BE2C (cell line): ENCODE measurements around the gene NBAS.

ENCODE experiments used
- DNase-seq: peaks from one replicate; pipeline ENCODE4 v3.0.0-alpha.2; 2020
- H3K27me3 ChIP-seq: fragments of 250-450 bp; sonication (Bioruptor Pico); 2 replicates; pipeline ENCODE4 v1.5.1; 2020; ENCODE audit warnings: mild to moderate bottlenecking
- H3K36me3 ChIP-seq: fragments of 250-450 bp; sonication (Bioruptor Pico); 2 replicates; pipeline ENCODE4 v1.5.1; 2020; ENCODE audit warnings: mild to moderate bottlenecking
- H3K4me1 ChIP-seq: fragments of 250-450 bp; sonication (Bioruptor Pico); 2 replicates; pipeline ENCODE4 v1.5.1; 2020
- H3K4me3 ChIP-seq: 2 replicates; pipeline ENCODE4 v1.5.1; 2011; ENCODE audit warnings: low read depth, low read length
- H3K9me3 ChIP-seq: fragments of 250-450 bp; sonication (Bioruptor Pico); 2 replicates; pipeline ENCODE4 v1.5.1; 2020
- TF ChIP-seq, protein P1 (sequence below): IDR thresholded peaks from 2 replicates; pipeline ENCODE4 v1.5.1; 2012; ENCODE audit warnings: mild to moderate bottlenecking, low read depth, low read length

NBAS gene

DNA sequence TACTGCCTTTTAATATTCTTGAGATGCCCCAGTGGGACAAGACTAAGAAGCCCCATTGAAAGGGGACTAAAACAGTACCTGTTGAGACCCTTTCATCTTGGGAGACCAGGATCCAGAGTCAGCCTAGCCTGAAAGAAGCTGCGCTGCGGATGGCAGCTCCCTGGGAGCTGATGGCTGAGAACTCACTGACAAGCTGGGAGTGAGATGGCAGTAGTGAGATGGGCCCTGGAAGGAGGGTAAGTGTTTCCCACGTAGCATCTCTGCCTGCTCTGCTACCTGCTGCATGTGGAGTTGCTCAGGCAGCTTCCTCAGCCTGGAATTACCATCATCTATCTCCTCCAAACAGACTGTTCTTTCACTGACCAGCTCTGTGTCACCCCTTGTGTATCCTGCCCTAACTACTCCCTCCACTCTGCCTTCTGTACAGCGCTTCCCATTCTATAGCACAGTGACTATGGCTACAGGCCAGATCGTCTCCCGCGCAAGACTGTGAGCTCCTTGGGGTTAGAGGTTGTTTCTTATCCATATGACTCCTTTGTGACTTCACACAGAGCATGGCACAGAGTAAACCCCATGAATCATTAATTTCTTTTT lies 330.4 kb downstream of the NBAS start:
- 0 out of 2 replicates have a peak, but pooled peaks cover 3% of the 10 kb centered on the region for H3K4me1 ChIP-seq
- no peaks in the 10 kb centered on the region for H3K27me3 ChIP-seq
- no peaks in the 10 kb centered on the region; the same call in 1 of the 2 replicates for H3K36me3 ChIP-seq
- H3K9me3 ChIP-seq: no peaks in the 10 kb centered on the region
- H3K4me3 ChIP-seq: no peak overlapping the region
- DNase-seq: no peak
- TF ChIP-seq, protein P1, sequence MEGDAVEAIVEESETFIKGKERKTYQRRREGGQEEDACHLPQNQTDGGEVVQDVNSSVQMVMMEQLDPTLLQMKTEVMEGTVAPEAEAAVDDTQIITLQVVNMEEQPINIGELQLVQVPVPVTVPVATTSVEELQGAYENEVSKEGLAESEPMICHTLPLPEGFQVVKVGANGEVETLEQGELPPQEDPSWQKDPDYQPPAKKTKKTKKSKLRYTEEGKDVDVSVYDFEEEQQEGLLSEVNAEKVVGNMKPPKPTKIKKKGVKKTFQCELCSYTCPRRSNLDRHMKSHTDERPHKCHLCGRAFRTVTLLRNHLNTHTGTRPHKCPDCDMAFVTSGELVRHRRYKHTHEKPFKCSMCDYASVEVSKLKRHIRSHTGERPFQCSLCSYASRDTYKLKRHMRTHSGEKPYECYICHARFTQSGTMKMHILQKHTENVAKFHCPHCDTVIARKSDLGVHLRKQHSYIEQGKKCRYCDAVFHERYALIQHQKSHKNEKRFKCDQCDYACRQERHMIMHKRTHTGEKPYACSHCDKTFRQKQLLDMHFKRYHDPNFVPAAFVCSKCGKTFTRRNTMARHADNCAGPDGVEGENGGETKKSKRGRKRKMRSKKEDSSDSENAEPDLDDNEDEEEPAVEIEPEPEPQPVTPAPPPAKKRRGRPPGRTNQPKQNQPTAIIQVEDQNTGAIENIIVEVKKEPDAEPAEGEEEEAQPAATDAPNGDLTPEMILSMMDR: no peak

GRCh38 chr2:15226661-15227060 lies 334.5 kb downstream of the NBAS start:
- TF ChIP-seq, protein P1: no peak
- DNase-seq: no peak
- no peaks in the 10 kb centered on the region for H3K9me3 ChIP-seq
- H3K27me3 ChIP-seq: no peaks in the 10 kb centered on the region
- H3K36me3 ChIP-seq: no peaks in the 10 kb centered on the region
- H3K4me1 ChIP-seq: peaks cover 7% of the 10 kb centered on the region
- H3K4me3 ChIP-seq: no peak overlapping the region

- no peak overlapping the region for H3K4me3 ChIP-seq
- peaks cover 7% of the 10 kb centered on the region for H3K4me1 ChIP-seq
- no peak for DNase-seq
- H3K9me3 ChIP-seq: no peaks in the 10 kb centered on the region
- H3K27me3 ChIP-seq: no peaks in the 10 kb centered on the region
- no peaks in the 10 kb centered on the region for H3K36me3 ChIP-seq
- TF ChIP-seq, protein P1: no peak
Observed at GRCh38 chr2:15225131-15225530, 336.0 kb downstream of the NBAS start.

DNA sequence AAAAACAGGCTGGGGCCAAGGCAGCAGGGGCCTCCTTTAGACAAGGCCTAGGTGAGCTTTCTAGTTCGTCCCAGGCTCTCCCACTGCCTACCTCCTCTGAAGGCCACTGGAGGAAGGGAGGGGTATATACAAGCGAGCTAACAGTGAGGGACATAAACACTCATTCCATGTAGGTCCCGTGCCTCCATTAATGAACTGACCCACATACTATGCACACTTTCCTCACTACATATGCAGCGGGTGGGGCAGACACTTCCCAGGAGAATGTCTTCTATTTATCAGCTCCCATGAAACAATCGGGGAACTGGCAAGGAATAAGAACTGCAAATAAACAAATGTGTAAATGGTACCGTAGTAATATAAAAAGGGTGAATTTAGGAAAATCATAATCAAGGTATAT lies 336.5 kb downstream of the NBAS start:
- DNase-seq: no peak
- no peaks in the 10 kb centered on the region for H3K9me3 ChIP-seq
- H3K4me1 ChIP-seq: peaks cover 7% of the 10 kb centered on the region
- H3K27me3 ChIP-seq: no peaks in the 10 kb centered on the region
- no peak overlapping the region for H3K4me3 ChIP-seq
- no peaks in the 10 kb centered on the region for H3K36me3 ChIP-seq
- TF ChIP-seq, protein P1: no peak

- no peak for DNase-seq
- H3K9me3 ChIP-seq: no peaks in the 10 kb centered on the region
Observed at GRCh38 chr2:15223887-15224286, 337.2 kb downstream of the NBAS start.

DNA sequence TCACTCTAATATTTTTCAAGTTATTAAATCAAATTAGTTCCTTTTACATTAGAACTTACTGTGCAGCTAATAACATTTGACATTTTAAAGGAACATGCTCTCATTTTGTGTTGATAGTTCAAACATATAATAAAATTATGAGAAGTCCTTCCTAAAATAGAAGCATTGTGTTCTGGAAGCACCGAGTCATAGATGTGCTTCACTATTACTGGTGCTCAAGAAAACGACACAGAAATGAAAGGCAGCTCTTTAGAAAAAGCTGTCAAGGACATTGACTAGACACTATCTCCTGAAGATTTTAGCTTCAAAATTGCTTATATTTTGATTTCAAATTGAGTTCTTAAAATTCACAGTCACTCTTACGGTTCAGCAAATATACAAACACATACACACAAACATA lies 338.3 kb downstream of the NBAS start:
- Histone ChIP-seq H3K36me3 (no peaks in the 10 kb centered on the region), H3K4me3 (no peak overlapping the region), H3K27me3 (no peaks in the 10 kb centered on the region), H3K9me3 (no peaks in the 10 kb centered on the region), H3K4me1 (peaks cover 7% of the 10 kb centered on the region)
- TF ChIP-seq, protein P1: no peak
- no peak for DNase-seq

More at GRCh38 chr2:15223887-15224286, 337.2 kb downstream of the NBAS start:
- H3K4me1 ChIP-seq: peaks cover 7% of the 10 kb centered on the region
- H3K36me3 ChIP-seq: no peaks in the 10 kb centered on the region
- no peak overlapping the region for H3K4me3 ChIP-seq
- no peaks in the 10 kb centered on the region for H3K27me3 ChIP-seq
- TF ChIP-seq, protein P1: no peak
